Neural cell (in vitro differentiated cells): Measurements from ENCODE around the gene IGF1R. TPM values are rescaled to one million over a fixed set of nuclear protein-coding genes. Genes with fewer than 3 reads are reported as not detected.

Source experiments
- H2AFZ ChIP-seq: fragments of 200-600, 300-800 bp; sonication (generic), shearing (Covaris generic); 2 replicates; pipeline ENCODE4 v1.6.0; 2014; ENCODE audit warnings: low read depth, mild to moderate bottlenecking, antibody characterized with exemption, low read length, moderate library complexity
- H3F3A ChIP-seq: fragments of 200-600 bp; shearing (Covaris generic); 2 replicates; pipeline ENCODE4 v1.6.1; 2016; ENCODE audit warnings: mild to moderate bottlenecking, moderate library complexity, mixed read lengths, antibody characterized with exemption, low read length; ENCODE audit not compliant: insufficient read depth, poor library complexity, severe bottlenecking
- H3K27ac ChIP-seq: fragments of 200-600, 300-800 bp; sonication (generic), shearing (Covaris generic); 2 replicates; pipeline ENCODE4 v1.5.1; 2014; ENCODE audit warnings: mild to moderate bottlenecking, low read length, moderate library complexity
- H3K27me3 ChIP-seq: fragments of 300-800, 200-600 bp; sonication (generic), shearing (Covaris generic); 2 replicates; pipeline ENCODE4 v1.6.0; 2014; ENCODE audit warnings: mild to moderate bottlenecking, low read depth, low read length, moderate library complexity; ENCODE audit not compliant: insufficient read depth
- H3K36me3 ChIP-seq: fragments of 300-800, 200-600 bp; sonication (generic), shearing (Covaris generic); 2 replicates; pipeline ENCODE4 v1.5.1; 2014; ENCODE audit warnings: mild to moderate bottlenecking, antibody characterized with exemption, low read length, moderate library complexity; ENCODE audit not compliant: insufficient read depth
- H3K4me2 ChIP-seq: fragments of 300-800, 200-600 bp; sonication (generic), shearing (Covaris generic); 2 replicates; pipeline ENCODE4 v1.6.0; 2014; ENCODE audit warnings: mild to moderate bottlenecking, low read length
- H3K4me3 ChIP-seq: fragments of 300-800, 200-600 bp; sonication (generic), shearing (Covaris generic); 2 replicates; pipeline ENCODE4 v1.5.1; 2014; ENCODE audit warnings: mild to moderate bottlenecking, low read length, moderate library complexity
- H3K79me2 ChIP-seq: fragments of 200-600 bp; shearing (Covaris generic); replicated peaks from 2 replicates; pipeline ENCODE4 v1.6.0; 2014; ENCODE audit warnings: mild to moderate bottlenecking, low read length, moderate library complexity; ENCODE audit not compliant: insufficient read depth
- H3K9ac ChIP-seq: fragments of 300-800, 200-600 bp; sonication (generic), shearing (Covaris generic); 2 replicates; pipeline ENCODE4 v1.6.1; 2016; ENCODE audit warnings: mild to moderate bottlenecking, low read length, mixed read lengths
- H3K9me2 ChIP-seq: fragments of 200-600 bp; shearing (Covaris generic); 2 replicates; pipeline ENCODE4 v1.6.1; 2016; ENCODE audit warnings: mild to moderate bottlenecking, low read length, mixed read lengths; ENCODE audit not compliant: insufficient read depth
- H3K9me3 ChIP-seq: fragments of 200-600, 300-800 bp; sonication (generic), shearing (Covaris generic); 2 replicates; pipeline ENCODE4 v1.6.1; 2016; ENCODE audit warnings: mild to moderate bottlenecking, mixed run types, low read length, moderate library complexity, mixed read lengths
- H4K20me1 ChIP-seq: fragments of 200-600 bp; shearing (Covaris generic); 2 replicates; pipeline ENCODE4 v1.6.1; 2016; ENCODE audit warnings: mild to moderate bottlenecking, mixed run types; ENCODE audit not compliant: insufficient read depth
- CTCF ChIP-seq: fragments of 450-650 bp; IDR thresholded peaks from 2 replicates; pipeline ENCODE4 v1.5.1; 2014; ENCODE audit warnings: antibody characterized with exemption, mild to moderate bottlenecking, moderate library complexity; ENCODE audit not compliant: poor library complexity, severe bottlenecking
- EP300 ChIP-seq: fragments of 450-650 bp; conservative IDR thresholded peaks from 2 replicates; pipeline ENCODE4 v1.6.1; 2014; ENCODE audit warnings: antibody characterized with exemption, mild to moderate bottlenecking, moderate library complexity; ENCODE audit not compliant: poor library complexity, severe bottlenecking
- EZH2 ChIP-seq: fragments of 200-600, 300-800 bp; shearing (Covaris generic), sonication (generic); IDR thresholded peaks from 2 replicates; pipeline ENCODE4 v1.6.1; 2014; ENCODE audit warnings: antibody characterized with exemption, low read length, borderline replicate concordance, mild to moderate bottlenecking; ENCODE audit not compliant: insufficient read depth, poor library complexity, severe bottlenecking
- MXI1 ChIP-seq: fragments of 450-650 bp; conservative IDR thresholded peaks from 2 replicates; pipeline ENCODE4 v1.6.1; 2014; ENCODE audit warnings: antibody characterized with exemption, mild to moderate bottlenecking; ENCODE audit not compliant: poor library complexity, severe bottlenecking
- POLR2AphosphoS5 ChIP-seq: IDR thresholded peaks from 2 replicates; pipeline ENCODE4 v1.6.1; 2012
- RAD21 ChIP-seq: fragments of 450-650 bp; conservative IDR thresholded peaks from 2 replicates; pipeline ENCODE4 v1.6.1; 2014; ENCODE audit warnings: antibody characterized with exemption, mild to moderate bottlenecking, moderate library complexity
- REST ChIP-seq: IDR thresholded peaks from 2 replicates; pipeline ENCODE4 v1.6.1; 2012; ENCODE audit warnings: borderline replicate concordance
- SMC3 ChIP-seq: fragments of 450-650 bp; conservative IDR thresholded peaks from 2 replicates; pipeline ENCODE4 v1.6.1; 2014; ENCODE audit warnings: antibody characterized with exemption, mild to moderate bottlenecking, moderate library complexity; ENCODE audit not compliant: poor library complexity
- TAF1 ChIP-seq: IDR thresholded peaks from 2 replicates; pipeline ENCODE4 v1.6.1; 2012; ENCODE audit warnings: low read depth
- polyA plus RNA-seq: library from polyadenylated mRNA; depleted of rRNA; stranded (reverse); fragments of >200 nt; gene quantifications from 2 replicates; pipeline ENCODE4 v1.2.3, GENCODE V29; 2014

IGF1R gene
- polyA plus RNA-seq, 1 donor from 2014 or later, result 10.9 TPM

GRCh38 chr15:98773616-98774015, 125.3 kb downstream of the IGF1R start:
- Histone ChIP-seq H3K9me3 (no peaks in the 10 kb centered on the region), H3K27ac (no peak overlapping the region), H3K9ac (no peak overlapping the region), H3K36me3 (no peaks in the 10 kb centered on the region), H3K4me3 (no peak overlapping the region), H3K9me2 (no peaks in the 10 kb centered on the region), H2AFZ (no peak overlapping the region), H3K79me2 (peaks cover 48% of the 10 kb centered on the region), H3F3A (no peaks in the 10 kb centered on the region), H4K20me1 (no peaks in the 10 kb centered on the region), H3K4me2 (no peak overlapping the region), H3K27me3 (no peaks in the 10 kb centered on the region)
- TF ChIP-seq POLR2AphosphoS5 (no peak), EP300 (no peak), SMC3 (no peak), MXI1 (no peak), CTCF (no peak), RAD21 (no peak), EZH2 (no peak), TAF1 (no peak), REST (no peak)

- H3K9me3 ChIP-seq, result no peaks in the 10 kb centered on the region
- no peak overlapping the region for H3K9ac ChIP-seq
- TF ChIP-seq CTCF (no peak), POLR2AphosphoS5 (no peak), EP300 (no peak), SMC3 (no peak)
- no peaks in the 10 kb centered on the region for H3K9me2 ChIP-seq
- H3K36me3 ChIP-seq, result no peaks in the 10 kb centered on the region
- no peak overlapping the region for H2AFZ ChIP-seq
- no peaks in the 10 kb centered on the region for H4K20me1 ChIP-seq
- H3K79me2 ChIP-seq, result peaks cover 38% of the 10 kb centered on the region
- no peak overlapping the region for H3K4me3 ChIP-seq
- no peak overlapping the region for H3K4me2 ChIP-seq
- no peak overlapping the region for H3K27ac ChIP-seq
- no peaks in the 10 kb centered on the region for H3K27me3 ChIP-seq
- H3F3A ChIP-seq, result no peaks in the 10 kb centered on the region
Measured at GRCh38 chr15:98774756-98775497, 126.6 kb downstream of the IGF1R start.
